ENCODE data around the gene CD151. TPM values are rescaled to one million over a fixed set of nuclear protein-coding genes. Genes with fewer than 3 reads are reported as not detected.

Gene CD151
- total and polyA plus RNA-seq, 5 donors, result 406 to 671 (median 470) TPM

- H3K27me3 ChIP-seq (ENCODE audit: control insufficient read depth, insufficient read depth), result no peaks in the 10 kb centered on the region
- intact Hi-C loops (cut with DNase I), result no loop called here
- H3K4me1 ChIP-seq (ENCODE audit: control insufficient read depth, insufficient read depth, low read length), result peaks cover 2% of the 10 kb centered on the region
- peak; percentile 2 to 19 for ATAC-seq
- no peak overlapping the region for H3K4me3 ChIP-seq (ENCODE audit: low read length)
- H3K27ac ChIP-seq (ENCODE audit: low read length), result no peak overlapping the region
- no peaks in the 10 kb centered on the region for H3K9me3 ChIP-seq (ENCODE audit: control insufficient read depth, low read length)
- peak; percentile 71 to 88 (median 87) for DNase-seq
- 45% methylated on average over 20 of the region's 20 CpGs for WGBS
Measured at GRCh38 chr11:862081-862661, 29.4 kb downstream of the CD151 start.

GRCh38 chr11:862696-863022 lies 29.9 kb downstream of the CD151 start:
- Histone ChIP-seq H3K4me1 (ENCODE audit: control insufficient read depth, insufficient read depth, low read length) (peaks cover 2% of the 10 kb centered on the region), H3K9me3 (ENCODE audit: control insufficient read depth, low read length) (no peaks in the 10 kb centered on the region), H3K27ac (ENCODE audit: low read length) (no peak overlapping the region), H3K27me3 (ENCODE audit: control insufficient read depth, insufficient read depth) (no peaks in the 10 kb centered on the region), H3K4me3 (ENCODE audit: low read length) (no peak overlapping the region)
- intact Hi-C loops (cut with DNase I), result no loop called here
- DNase-seq (peak in 1 of 3 donors; percentile 29), ATAC-seq (no peak)
- 75% methylated on average over 12 of the region's 12 CpGs for WGBS

- no peak for DNase-seq
- ATAC-seq, result no peak
- Histone ChIP-seq H3K27me3 (ENCODE audit: control insufficient read depth, insufficient read depth) (no peaks in the 10 kb centered on the region), H3K4me3 (ENCODE audit: low read length) (no peak overlapping the region), H3K4me1 (ENCODE audit: control insufficient read depth, insufficient read depth, low read length) (peaks cover 2% of the 10 kb centered on the region), H3K27ac (ENCODE audit: low read length) (no peak overlapping the region), H3K9me3 (ENCODE audit: control insufficient read depth, low read length) (no peaks in the 10 kb centered on the region)
- WGBS, result 80% methylated on average over 24 of the region's 24 CpGs
- intact Hi-C loops (cut with DNase I), result no loop called here
Measured at GRCh38 chr11:863023-863909, 30.5 kb downstream of the CD151 start.

- 93% methylated on average over 31 of the region's 31 CpGs for WGBS
- Histone ChIP-seq H3K4me1 (ENCODE audit: control insufficient read depth, insufficient read depth, low read length) (peaks cover 2% of the 10 kb centered on the region), H3K4me3 (ENCODE audit: low read length) (no peak overlapping the region), H3K27me3 (ENCODE audit: control insufficient read depth, insufficient read depth) (no peaks in the 10 kb centered on the region), H3K9me3 (ENCODE audit: control insufficient read depth, low read length) (no peaks in the 10 kb centered on the region), H3K27ac (ENCODE audit: low read length) (no peak overlapping the region)
- DNase-seq (peak in 1 of 3 donors; percentile 18), ATAC-seq (no peak)
- intact Hi-C loops (cut with DNase I), result no loop called here
Measured at GRCh38 chr11:863910-864827, 31.4 kb downstream of the CD151 start.

- ATAC-seq, result no peak
- Histone ChIP-seq H3K9me3 (ENCODE audit: control insufficient read depth, low read length) (no peaks in the 10 kb centered on the region), H3K4me3 (ENCODE audit: low read length) (no peak overlapping the region), H3K27me3 (ENCODE audit: control insufficient read depth, insufficient read depth) (no peaks in the 10 kb centered on the region), H3K4me1 (ENCODE audit: control insufficient read depth, insufficient read depth, low read length) (peaks cover 2% of the 10 kb centered on the region), H3K27ac (ENCODE audit: low read length) (no peak overlapping the region)
- 82% methylated on average over 11 of the region's 11 CpGs for WGBS
- intact Hi-C loops (cut with DNase I), result no loop called here
- DNase-seq, result no peak
Measured at GRCh38 chr11:864898-865297, 32.1 kb downstream of the CD151 start.

GRCh38 chr11:865462-866430 lies 33.0 kb downstream of the CD151 start:
- Histone ChIP-seq H3K9me3 (ENCODE audit: control insufficient read depth, low read length) (no peaks in the 10 kb centered on the region), H3K27me3 (ENCODE audit: control insufficient read depth, insufficient read depth) (no peaks in the 10 kb centered on the region), H3K4me1 (ENCODE audit: control insufficient read depth, insufficient read depth, low read length) (peaks cover 2% of the 10 kb centered on the region), H3K27ac (ENCODE audit: low read length) (no peak overlapping the region), H3K4me3 (ENCODE audit: low read length) (no peak overlapping the region)
- no peak for DNase-seq
- intact Hi-C loops (cut with DNase I), result no loop called here
- 86% methylated on average over 41 of the region's 41 CpGs for WGBS
- ATAC-seq, result no peak

DNA sequence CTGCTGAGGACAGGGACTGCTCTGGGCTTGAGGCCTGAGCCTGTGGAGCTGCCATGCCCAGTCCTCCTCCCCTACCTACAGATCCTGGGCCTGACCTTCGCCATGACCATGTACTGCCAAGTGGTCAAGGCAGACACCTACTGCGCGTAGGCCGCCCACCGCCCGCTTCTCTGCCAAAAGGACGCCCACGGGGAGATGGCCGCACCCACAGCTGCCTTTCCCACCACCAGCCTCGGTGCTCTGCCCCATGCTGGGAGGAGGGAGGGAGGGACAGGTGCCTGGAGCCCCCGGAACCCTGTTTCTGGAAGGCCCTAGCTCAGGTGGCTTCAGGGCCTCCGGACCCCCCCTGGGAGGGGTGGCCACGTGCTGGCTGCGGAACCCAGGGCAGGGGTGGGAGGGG lies 33.7 kb downstream of the CD151 start:
- Histone ChIP-seq H3K4me1 (ENCODE audit: control insufficient read depth, insufficient read depth, low read length) (peaks cover 2% of the 10 kb centered on the region), H3K4me3 (ENCODE audit: low read length) (no peak overlapping the region), H3K27me3 (ENCODE audit: control insufficient read depth, insufficient read depth) (no peaks in the 10 kb centered on the region), H3K9me3 (ENCODE audit: control insufficient read depth, low read length) (no peaks in the 10 kb centered on the region), H3K27ac (ENCODE audit: low read length) (no peak overlapping the region)
- ATAC-seq, result no peak
- intact Hi-C loops (cut with DNase I), result no loop called here
- 86% methylated on average over 14 of the region's 14 CpGs for WGBS
- no peak for DNase-seq

GRCh38 chr11:867856-868358 lies 35.2 kb downstream of the CD151 start:
- H3K9me3 ChIP-seq (ENCODE audit: control insufficient read depth, low read length), result no peaks in the 10 kb centered on the region
- DNase-seq (no peak), ATAC-seq (no peak)
- no peak overlapping the region for H3K4me3 ChIP-seq (ENCODE audit: low read length)
- no peaks in the 10 kb centered on the region for H3K4me1 ChIP-seq (ENCODE audit: control insufficient read depth, insufficient read depth, low read length)
- 84% methylated on average over 8 of the region's 8 CpGs for WGBS
- intact Hi-C loops (cut with DNase I), result no loop called here
- no peak overlapping the region for H3K27ac ChIP-seq (ENCODE audit: low read length)
- H3K27me3 ChIP-seq (ENCODE audit: control insufficient read depth, insufficient read depth), result no peaks in the 10 kb centered on the region

GRCh38 chr11:868394-868793 lies 35.6 kb downstream of the CD151 start:
- 87% methylated on average over 17 of the region's 17 CpGs for whole genome bisulfite sequencing
- intact Hi-C loops (cut with DNase I), result no loop called here
- no peak overlapping the region for H3K27ac ChIP-seq (ENCODE audit: low read length)
- H3K4me3 ChIP-seq (ENCODE audit: low read length), result no peak overlapping the region
- ATAC-seq (no peak), DNase-seq (no peak)
- no peaks in the 10 kb centered on the region for H3K4me1 ChIP-seq (ENCODE audit: control insufficient read depth, insufficient read depth, low read length)
- H3K9me3 ChIP-seq (ENCODE audit: control insufficient read depth, low read length), result no peaks in the 10 kb centered on the region
- no peaks in the 10 kb centered on the region for H3K27me3 ChIP-seq (ENCODE audit: control insufficient read depth, insufficient read depth)

GRCh38 chr11:868802-869201 lies 36.0 kb downstream of the CD151 start:
- intact Hi-C loops (cut with DNase I), result no loop called here
- Histone ChIP-seq H3K4me3 (ENCODE audit: low read length) (no peak overlapping the region), H3K9me3 (ENCODE audit: control insufficient read depth, low read length) (no peaks in the 10 kb centered on the region), H3K27me3 (ENCODE audit: control insufficient read depth, insufficient read depth) (no peaks in the 10 kb centered on the region), H3K27ac (ENCODE audit: low read length) (no peak overlapping the region), H3K4me1 (ENCODE audit: control insufficient read depth, insufficient read depth, low read length) (no peaks in the 10 kb centered on the region)
- 77% methylated on average over 12 of the region's 12 CpGs for WGBS
- ATAC-seq (no peak), DNase-seq (no peak)
